Erythroblast (primary cell): ENCODE results near the gene CTU2.

Source experiments
- GATA1 ChIP-seq: IDR thresholded peaks from 2 replicates; pipeline ENCODE4 v1.6.1; 2011; ENCODE audit warnings: low read depth, mild to moderate bottlenecking, control low read depth, low read length, moderate library complexity
- POLR2A ChIP-seq: IDR thresholded peaks from 2 replicates; pipeline ENCODE4 v1.6.1; 2011; ENCODE audit warnings: mild to moderate bottlenecking, low read length

- no peak for TF ChIP-seq POLR2A
- TF ChIP-seq GATA1: no peak
Observed at GRCh38 chr16:88687676-88688012, 18.7 kb upstream of the CTU2 start.
